ENCODE results near the gene PDE11A. TPM values are rescaled to one million over a fixed set of nuclear protein-coding genes. Genes with fewer than 3 reads are reported as not detected.
A peak's percentile ranks its signal among the peaks of the same experiment; 100 is the strongest.

Gene PDE11A
- total RNA-seq, 1 donor from 2014 or later = 1.2 TPM

DNA sequence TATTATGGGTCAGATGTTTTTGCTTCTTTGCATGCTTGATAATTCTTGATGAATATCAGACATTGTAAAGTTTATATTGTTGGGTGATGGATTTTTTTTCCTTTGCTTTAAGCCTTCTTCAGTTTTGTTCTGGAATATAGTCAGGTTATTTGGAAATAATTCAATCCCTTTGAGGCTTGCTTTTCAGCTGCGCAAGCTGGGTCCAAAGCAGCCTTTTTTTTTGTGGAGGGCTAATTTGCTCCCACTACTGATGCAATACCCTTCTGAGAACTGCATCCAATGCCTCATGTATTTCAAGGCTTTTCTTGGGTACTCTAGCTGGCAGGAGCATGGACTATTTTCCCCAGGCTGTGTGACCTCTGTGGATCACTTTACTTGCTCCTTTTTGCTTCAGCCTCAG, 434.1 kb downstream of the PDE11A start:
- no peak overlapping the region for H3K4me3 ChIP-seq (ENCODE audit: low read depth, low read length)
- no peak for DNase-seq (ENCODE audit: low read depth)
- TF ChIP-seq, protein P1, sequence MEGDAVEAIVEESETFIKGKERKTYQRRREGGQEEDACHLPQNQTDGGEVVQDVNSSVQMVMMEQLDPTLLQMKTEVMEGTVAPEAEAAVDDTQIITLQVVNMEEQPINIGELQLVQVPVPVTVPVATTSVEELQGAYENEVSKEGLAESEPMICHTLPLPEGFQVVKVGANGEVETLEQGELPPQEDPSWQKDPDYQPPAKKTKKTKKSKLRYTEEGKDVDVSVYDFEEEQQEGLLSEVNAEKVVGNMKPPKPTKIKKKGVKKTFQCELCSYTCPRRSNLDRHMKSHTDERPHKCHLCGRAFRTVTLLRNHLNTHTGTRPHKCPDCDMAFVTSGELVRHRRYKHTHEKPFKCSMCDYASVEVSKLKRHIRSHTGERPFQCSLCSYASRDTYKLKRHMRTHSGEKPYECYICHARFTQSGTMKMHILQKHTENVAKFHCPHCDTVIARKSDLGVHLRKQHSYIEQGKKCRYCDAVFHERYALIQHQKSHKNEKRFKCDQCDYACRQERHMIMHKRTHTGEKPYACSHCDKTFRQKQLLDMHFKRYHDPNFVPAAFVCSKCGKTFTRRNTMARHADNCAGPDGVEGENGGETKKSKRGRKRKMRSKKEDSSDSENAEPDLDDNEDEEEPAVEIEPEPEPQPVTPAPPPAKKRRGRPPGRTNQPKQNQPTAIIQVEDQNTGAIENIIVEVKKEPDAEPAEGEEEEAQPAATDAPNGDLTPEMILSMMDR (conservative IDR thresholded peaks at IDR 0.05; ENCODE audit: low read depth, low read length) = no peak

DNA sequence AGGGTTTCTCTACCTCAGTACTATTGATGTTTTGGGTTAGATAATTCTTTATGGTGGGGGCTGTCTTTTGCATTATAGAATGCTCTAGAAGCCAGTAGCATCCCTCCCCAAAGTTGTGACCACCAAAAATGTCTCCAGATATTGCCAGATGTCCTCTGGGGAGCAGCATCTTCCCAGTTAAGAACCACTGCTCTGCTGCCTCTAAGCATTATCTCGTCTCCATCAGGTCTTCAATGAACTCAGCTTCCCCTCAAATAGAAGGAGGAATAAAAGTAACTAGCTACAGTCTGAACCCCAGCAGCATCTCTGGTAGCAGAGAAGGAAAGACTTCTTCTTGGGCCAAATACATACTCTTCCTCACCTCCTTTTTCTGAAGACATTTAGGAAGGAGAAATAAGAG, 435.9 kb downstream of the PDE11A start:
- no peak overlapping the region for H3K4me3 ChIP-seq (ENCODE audit: low read depth, low read length)
- no peak for DNase-seq (ENCODE audit: low read depth)
- TF ChIP-seq, protein P1 (conservative IDR thresholded peaks at IDR 0.05; ENCODE audit: low read depth, low read length) = peak; percentile 14

DNA sequence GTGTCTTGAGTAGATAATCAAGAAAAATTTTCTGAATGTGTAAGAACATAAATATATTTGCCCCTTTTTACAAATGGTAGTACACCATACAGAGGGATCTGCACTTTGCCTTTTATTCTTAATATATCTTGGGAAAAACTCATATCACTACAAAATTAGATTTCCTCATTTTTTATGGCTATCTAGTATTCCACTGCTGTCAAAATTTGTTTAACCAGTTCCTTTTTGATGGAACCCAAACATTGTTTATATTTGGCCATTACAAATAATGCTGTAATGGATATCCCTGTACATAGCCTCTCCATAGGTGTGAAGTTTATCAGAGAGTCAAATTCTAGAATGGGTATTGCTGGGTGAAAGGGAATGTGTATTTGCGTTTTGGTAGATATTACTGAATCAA, 436.9 kb downstream of the PDE11A start:
- no peak overlapping the region for H3K4me3 ChIP-seq (ENCODE audit: low read depth, low read length)
- DNase-seq (ENCODE audit: low read depth) = no peak
- TF ChIP-seq, protein P1 (conservative IDR thresholded peaks at IDR 0.05; ENCODE audit: low read depth, low read length) = no peak

DNA sequence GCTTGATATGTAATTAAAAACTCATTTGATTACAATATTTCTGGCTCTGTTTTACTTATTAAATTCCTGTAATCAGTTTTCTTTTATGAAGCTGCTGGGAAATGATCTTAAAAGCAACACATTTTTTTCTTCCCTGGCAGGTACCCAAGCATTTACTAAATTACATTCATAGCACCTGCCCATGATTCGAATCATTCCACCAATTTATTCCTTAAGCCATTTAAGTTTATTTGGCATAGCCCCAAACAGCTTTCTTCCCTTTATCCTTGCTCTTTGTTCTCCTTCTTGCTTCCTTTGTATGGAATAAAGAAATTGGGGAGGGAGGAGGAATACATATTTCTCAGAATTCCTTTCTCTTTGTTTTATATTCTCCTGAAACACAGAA, 438.7 kb downstream of the PDE11A start:
- DNase-seq (ENCODE audit: low read depth) = no peak
- H3K4me3 ChIP-seq (ENCODE audit: low read depth, low read length) = peak overlapping the region; percentile 10
- TF ChIP-seq, protein P1 (conservative IDR thresholded peaks at IDR 0.05; ENCODE audit: low read depth, low read length) = no peak

DNA sequence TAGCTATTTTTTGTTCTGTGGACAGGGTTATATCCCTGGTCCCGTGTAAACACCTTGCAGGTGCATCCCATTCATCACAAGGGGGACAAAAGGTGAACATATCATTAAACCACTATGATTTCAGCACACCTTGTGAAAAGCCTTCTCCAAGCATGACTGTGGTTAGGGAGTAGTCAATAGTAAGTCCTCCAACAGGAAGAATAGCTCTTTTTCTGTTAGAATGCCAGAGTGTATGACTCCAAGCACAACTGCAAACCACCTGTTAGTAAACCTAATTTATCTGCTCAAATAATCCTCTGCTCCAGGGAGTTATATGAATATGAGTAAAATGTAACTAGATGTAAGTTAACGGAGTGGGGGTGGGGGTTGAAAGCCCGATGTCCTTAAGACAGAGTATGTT, 439.5 kb downstream of the PDE11A start:
- no peak overlapping the region for H3K4me3 ChIP-seq (ENCODE audit: low read depth, low read length)
- no peak for DNase-seq (ENCODE audit: low read depth)
- TF ChIP-seq, protein P1 (conservative IDR thresholded peaks at IDR 0.05; ENCODE audit: low read depth, low read length) = no peak

DNA sequence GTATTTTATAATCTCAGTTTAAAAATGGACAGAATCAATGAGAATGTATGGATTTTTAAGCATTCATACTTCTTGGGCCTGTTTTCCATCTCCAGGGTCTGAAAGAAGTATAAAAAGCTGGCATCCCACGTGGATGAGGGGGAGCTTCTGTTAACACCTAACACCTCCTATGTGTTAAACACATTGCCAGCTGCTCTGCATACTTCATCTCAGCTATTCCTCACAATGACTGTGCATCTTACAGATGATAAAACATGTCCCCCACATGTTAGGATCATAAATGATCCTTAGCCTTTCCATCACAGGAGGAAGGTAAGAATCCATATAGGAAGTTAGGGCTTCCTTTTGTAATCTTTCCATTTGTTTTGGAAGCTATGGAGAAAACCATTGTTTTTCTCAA, 440.9 kb downstream of the PDE11A start:
- TF ChIP-seq, protein P1 (conservative IDR thresholded peaks at IDR 0.05; ENCODE audit: low read depth, low read length) = no peak

DNA sequence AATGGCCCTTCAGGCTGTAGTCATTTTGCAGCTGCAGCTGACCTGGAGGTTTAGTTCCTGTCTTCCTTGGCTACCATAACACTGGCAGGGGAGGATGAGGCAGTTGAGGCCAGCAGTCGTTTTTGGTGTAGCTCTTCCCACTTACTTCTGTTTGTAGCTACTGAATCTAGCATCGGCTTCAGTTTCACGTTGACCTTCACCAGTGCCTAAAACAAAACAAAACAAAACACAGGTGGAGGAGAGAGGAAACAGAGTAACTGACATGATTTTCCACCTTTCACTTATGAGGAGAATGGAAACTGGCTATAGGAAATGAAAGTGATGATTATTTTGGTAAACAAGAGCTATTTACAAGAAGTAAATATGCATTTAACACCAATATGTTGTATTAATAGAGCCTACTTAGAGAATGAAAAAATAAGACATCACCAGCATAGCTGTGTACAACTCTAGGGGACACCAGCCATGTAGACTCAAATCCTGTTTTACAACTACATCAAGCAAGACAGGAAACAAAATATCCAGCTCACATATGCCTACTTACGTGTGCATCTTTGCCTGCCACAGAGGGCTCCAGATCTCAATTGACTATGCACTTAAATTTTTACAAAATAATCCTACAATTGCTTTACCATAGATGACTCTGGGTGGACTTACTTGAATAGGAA, 443.1 kb downstream of the PDE11A start:
- TF ChIP-seq, protein P1 (conservative IDR thresholded peaks at IDR 0.05; ENCODE audit: low read depth, low read length) = no peak
- no peak overlapping the region for H3K4me3 ChIP-seq (ENCODE audit: low read depth, low read length)
- no peak for DNase-seq (ENCODE audit: low read depth)

More for the DNA sequence above, 440.9 kb downstream of the PDE11A start:
- H3K4me3 ChIP-seq (ENCODE audit: low read depth, low read length) = no peak overlapping the region
- DNase-seq (ENCODE audit: low read depth) = no peak

Measured in epithelial cell of proximal tubule (primary cell).